Dermis blood vessel endothelial cell (primary cell): ENCODE results near the gene NEUROD2. TPM values are rescaled to one million over a fixed set of nuclear protein-coding genes. Genes with fewer than 3 reads are reported as not detected.

Experiments used
- DNase-seq: peaks from one replicate; pipeline ENCODE4 v3.0.0; 2010
- total RNA-seq: library from RNA; depleted of rRNA; stranded (reverse); fragments of >200 nt; gene quantifications from 2 replicates; pipeline ENCODE4 v1.2.3, GENCODE V29; 2014

NEUROD2 gene
- total RNA-seq, 1 donor from 2014 or later: not detected

GRCh38 chr17:39634384-39634871 is 26.7 kb upstream of the NEUROD2 start:
- peak; percentile 69 for DNase-seq

GRCh38 chr17:39633570-39634183 is 26.0 kb upstream of the NEUROD2 start:
- DNase-seq: no peak

- DNase-seq: no peak
These were observed 24.6 kb upstream of the NEUROD2 start for GRCh38 chr17:39632153-39632941.

- no peak for DNase-seq
These were observed 23.7 kb upstream of the NEUROD2 start for GRCh38 chr17:39631403-39631802.

GRCh38 chr17:39629898-39630297 is 22.2 kb upstream of the NEUROD2 start:
- no peak for DNase-seq

- no peak for DNase-seq
These were observed 21.8 kb upstream of the NEUROD2 start for GRCh38 chr17:39629494-39629880.

GRCh38 chr17:39628655-39629493 is 21.2 kb upstream of the NEUROD2 start:
- DNase-seq: no peak

GRCh38 chr17:39627712-39628516 is 20.2 kb upstream of the NEUROD2 start:
- DNase-seq: no peak

- DNase-seq: no peak
These were observed 19.5 kb upstream of the NEUROD2 start for GRCh38 chr17:39627047-39627711.

- DNase-seq: no peak
These were observed 18.7 kb upstream of the NEUROD2 start, which contains the start of gene PPP1R1B for GRCh38 chr17:39626171-39627046. TSS of gene PPP1R1B (plus strand) at chr17:39626952. CDS start at chr17:39627393, 441 bp downstream.

GRCh38 chr17:39625198-39625785 is 17.6 kb upstream of the NEUROD2 start:
- DNase-seq: no peak

GRCh38 chr17:39624313-39624712 is 16.6 kb upstream of the NEUROD2 start:
- DNase-seq: no peak

- peak; percentile 83 for DNase-seq
These were observed 15.7 kb upstream of the NEUROD2 start for GRCh38 chr17:39623356-39623950.

GRCh38 chr17:39622380-39623006 is 14.8 kb upstream of the NEUROD2 start:
- DNase-seq: no peak

- DNase-seq: peak; percentile 87
These were observed 14.0 kb upstream of the NEUROD2 start for GRCh38 chr17:39621523-39622379.

- DNase-seq: no peak
These were observed 12.0 kb upstream of the NEUROD2 start for GRCh38 chr17:39619786-39620101.

GRCh38 chr17:39618956-39619785 is 11.5 kb upstream of the NEUROD2 start:
- DNase-seq: no peak
